AG04449 (cell line): ENCODE results near the gene TAPBP.
A peak's percentile ranks its signal among the peaks of the same experiment; 100 is the strongest.

Experiments
- CTCF ChIA-PET: fragments of 350-600 bp; formaldehyde crosslinking; extraction: SDS; loops from one replicate; lab custom pipeline; 2021; ENCODE audit warnings: antibody characterized with exemption; lab: Yijun Ruan, JAX
- POLR2A ChIA-PET: fragments of 400-600, 350-600 bp; formaldehyde crosslinking; extraction: SDS; loops from one replicate; lab custom pipeline; 2020; ENCODE audit warnings: antibody characterized with exemption, inconsistent platforms; lab: Yijun Ruan, JAX
- DNase-seq: peaks from one replicate; pipeline ENCODE4 v3.0.0-alpha.2; 2010; ENCODE audit warnings: low read depth, low spot score
- H3K4me3 ChIP-seq: 2 replicates; pipeline ENCODE4 v1.5.1; 2011; ENCODE audit warnings: low read depth, mild to moderate bottlenecking, control low read depth, low read length
- CTCF ChIP-seq: IDR thresholded peaks from one replicate; pipeline ENCODE4 v1.5.1; 2011; ENCODE audit warnings: mild to moderate bottlenecking, moderate library complexity, low read length, control low read depth, inconsistent platforms; ENCODE audit not compliant: insufficient read depth; ENCODE audit errors: missing control alignments

The TAPBP gene

GRCh38 chr6:33312361-33313104 lies 1.3 kb downstream of the TAPBP start:
- CTCF ChIA-PET: interaction anchor here (1.4 to 4.2 kb wide), 4 partner anchors 11 to 78 kb away, joined by 4 to 37 read pairs (median 13); partner anchors contain the start of gene RGL2
- peak overlapping the region; percentile 96 for H3K4me3 ChIP-seq
- no peak for DNase-seq
- TF ChIP-seq CTCF: no peak
- POLR2A ChIA-PET: interaction anchor here (2.0 to 2.5 kb wide), 2 partner anchors 13 to 23 kb away, joined by 10 to 13 read pairs; partner anchors contain the start of genes PFDN6, RGL2 and WDR46

GRCh38 chr6:33306356-33306755 lies 7.5 kb downstream of the TAPBP start:
- no peak for DNase-seq
- ChIA-PET CTCF (interaction anchor here (1.2 to 1.7 kb wide), 2 partner anchors 9 to 16 kb away, joined by 3 to 5 read pairs; no protein-coding TSS in a partner anchor), POLR2A (no interaction called here)
- H3K4me3 ChIP-seq: no peak overlapping the region
- no peak for TF ChIP-seq CTCF

GRCh38 chr6:33305052-33305451 lies 8.8 kb downstream of the TAPBP start:
- ChIA-PET POLR2A (no interaction called here), CTCF (no interaction called here)
- H3K4me3 ChIP-seq: no peak overlapping the region
- TF ChIP-seq CTCF: no peak
- no peak for DNase-seq

- no peak overlapping the region for H3K4me3 ChIP-seq
- no peak for TF ChIP-seq CTCF
- CTCF ChIA-PET: no interaction called here
- POLR2A ChIA-PET: no interaction called here
- DNase-seq: no peak
Observed at GRCh38 chr6:33304216-33304615, 9.7 kb downstream of the TAPBP start.

- DNase-seq: no peak
- POLR2A ChIA-PET: interaction anchor here (1.0 kb wide), 1 partner anchor 10 kb away, joined by 3 read pairs; no protein-coding TSS in a partner anchor
- H3K4me3 ChIP-seq: no peak overlapping the region
- CTCF ChIA-PET: interaction anchor here (0.6 to 3.8 kb wide), 3 partner anchors 10 to 104 kb away, joined by 4 to 52 read pairs (median 19); partner anchors contain the start of genes PFDN6 and WDR46
- no peak for TF ChIP-seq CTCF
Observed at GRCh38 chr6:33301877-33302276, 12.0 kb downstream of the TAPBP start.
